H1 (cell line): ENCODE results near the gene GABBR1. TPM values are rescaled to one million over a fixed set of nuclear protein-coding genes. Genes with fewer than 3 reads are reported as not detected.

Source experiments
- CTCF ChIA-PET: fragments of 300-600 bp; sonication (Branson Sonifier 250); formaldehyde crosslinking; loops from one replicate; lab custom pipeline; 2021; ENCODE audit not compliant: partially characterized antibody; lab: Charles Lee
- POLR2A ChIA-PET: fragments of 300-600 bp; sonication (Branson Sonifier 250); formaldehyde crosslinking; loops from one replicate; lab custom pipeline; 2021; ENCODE audit warnings: inconsistent platforms; ENCODE audit not compliant: partially characterized antibody; lab: Charles Lee
- DNase-seq, 2 experiments: peaks; one replicate each; pipeline versions ENCODE4 v3.0.0 to v3.0.0-alpha.2; 2010 to 2022; ENCODE audit warnings: low spot score in 2 of 2, low read depth in 1 of 2, mixed read lengths in 1 of 2
- FAIRE-seq: peaks from 2 replicates; lab custom pipeline; 2011; peaks lifted over from hg19 to GRCh38; lab: Jason Lieb, UNC
- H2AFZ ChIP-seq: 2 replicates; pipeline ENCODE4 v1.8.1; 2012; ENCODE audit warnings: low read length, inconsistent platforms
- H2AK5ac ChIP-seq: 2 replicates; pipeline ENCODE4 v1.6.1; 2013; ENCODE audit warnings: low read depth, low read length
- H2BK120ac ChIP-seq: replicated peaks from 2 replicates; pipeline ENCODE3; 2013; ENCODE audit warnings: low read depth, low read length, inconsistent platforms
- H2BK12ac ChIP-seq: 2 replicates; pipeline ENCODE4 v1.6.1; 2013; ENCODE audit warnings: low read depth, low read length
- H2BK15ac ChIP-seq: 2 replicates; pipeline ENCODE4 v1.6.1; 2013; ENCODE audit warnings: low read length
- H2BK20ac ChIP-seq: 2 replicates; pipeline ENCODE4 v1.6.1; 2013; ENCODE audit warnings: low read length
- H2BK5ac ChIP-seq: 2 replicates; pipeline ENCODE4 v1.6.1; 2013; ENCODE audit warnings: low read depth, low read length
- H3K14ac ChIP-seq: 2 replicates; pipeline ENCODE4 v1.6.1; 2013; ENCODE audit warnings: inconsistent platforms; ENCODE audit not compliant: insufficient read length
- H3K18ac ChIP-seq: 2 replicates; pipeline ENCODE4 v1.6.1; 2013; ENCODE audit warnings: low read length; ENCODE audit errors: extremely low read depth
- H3K23ac ChIP-seq: 2 replicates; pipeline ENCODE4 v1.6.1; 2013; ENCODE audit warnings: inconsistent platforms; ENCODE audit not compliant: insufficient read length
- H3K23me2 ChIP-seq: 2 replicates; pipeline ENCODE4 v1.6.1; 2013; ENCODE audit warnings: low read depth, low read length
- H3K27ac ChIP-seq: 2 replicates; pipeline ENCODE4 v1.6.1; 2011; ENCODE audit warnings: low read depth, low read length, inconsistent platforms
- H3K27me3 ChIP-seq, 4 experiments: replicated peaks in 1 of 4; 1 replicate in 1 of 4; 2 replicates in 3 of 4; pipeline versions ENCODE4 v1.6.1 to v1.8.1; 2011 to 2013; ENCODE audit warnings: low read length in 3 of 4, mild to moderate bottlenecking in 3 of 4, inconsistent platforms in 2 of 4, mixed read lengths in 2 of 4, moderate library complexity in 1 of 4; ENCODE audit not compliant: control insufficient read depth in 3 of 4, insufficient read depth in 3 of 4; ENCODE audit errors: extremely low read depth in 1 of 4
- H3K36me3 ChIP-seq, 4 experiments: 2 replicates each; pipeline versions ENCODE4 v1.6.1 to v1.8.1; 2011 to 2013; ENCODE audit warnings: mild to moderate bottlenecking in 4 of 4, low read length in 3 of 4, moderate library complexity in 2 of 4, control low read depth in 1 of 4, inconsistent platforms in 1 of 4; ENCODE audit not compliant: insufficient read depth in 4 of 4, control insufficient read depth in 2 of 4
- H3K4ac ChIP-seq: replicated peaks from 2 replicates; pipeline ENCODE3; 2013; ENCODE audit warnings: low read length, low read depth, mixed read lengths, inconsistent platforms; ENCODE audit not compliant: insufficient read length
- H3K4me1 ChIP-seq, 4 experiments: replicated peaks in 1 of 4; 1 replicate in 1 of 4; 2 replicates in 3 of 4; pipeline versions ENCODE4 v1.6.1 to v1.8.1; 2011 to 2013; ENCODE audit warnings: low read length in 3 of 4, inconsistent platforms in 2 of 4, mixed read lengths in 1 of 4; ENCODE audit not compliant: insufficient read depth in 4 of 4, control insufficient read depth in 3 of 4
- H3K4me2 ChIP-seq, 2 experiments: 2 replicates each; pipeline versions ENCODE4 v1.6.1 to v1.8.1; 2011 to 2013; ENCODE audit warnings: low read depth in 2 of 2, low read length in 2 of 2, control low read depth in 1 of 2, inconsistent platforms in 1 of 2, mild to moderate bottlenecking in 1 of 2; ENCODE audit not compliant: insufficient read depth in 1 of 2
- H3K4me3 ChIP-seq, 4 experiments: fragments of 200-600, 300-600 bp in 1 of 4; sonication (generic), shearing (Covaris generic), sonication (Bioruptor Twin) in 1 of 4; 2 replicates each; pipeline versions ENCODE4 v1.5.1 to v1.8.1; 2011 to 2016; ENCODE audit warnings: low read length in 4 of 4, low read depth in 3 of 4, control low read depth in 2 of 4, inconsistent platforms in 2 of 4, mild to moderate bottlenecking in 2 of 4, mixed read lengths in 1 of 4, moderate library complexity in 1 of 4; ENCODE audit not compliant: insufficient read depth in 2 of 4; ENCODE audit errors: extremely low read depth in 1 of 4
- H3K56ac ChIP-seq: replicated peaks from 2 replicates; pipeline ENCODE3; 2013; ENCODE audit warnings: low read depth, mild to moderate bottlenecking, mixed read lengths, low read length, inconsistent platforms; ENCODE audit not compliant: insufficient read length
- H3K79me1 ChIP-seq: 2 replicates; pipeline ENCODE4 v1.6.1; 2013; ENCODE audit warnings: low read depth, low read length, control low read depth
- H3K79me2 ChIP-seq, 2 experiments: 2 replicates each; pipeline versions ENCODE4 v1.6.1 to v1.8.1; 2012 to 2013; ENCODE audit warnings: low read length in 2 of 2, mild to moderate bottlenecking in 2 of 2, inconsistent platforms in 1 of 2; ENCODE audit not compliant: insufficient read depth in 2 of 2, control insufficient read depth in 1 of 2
- H3K9ac ChIP-seq, 4 experiments: replicated peaks in 1 of 4; 1 replicate in 1 of 4; 2 replicates in 3 of 4; pipeline versions ENCODE4 v1.6.1 to v1.8.1; 2011 to 2013; ENCODE audit warnings: low read depth in 3 of 4, low read length in 3 of 4, control low read depth in 2 of 4, mild to moderate bottlenecking in 2 of 4, moderate library complexity in 2 of 4, inconsistent platforms in 1 of 4; ENCODE audit errors: extremely low read depth in 1 of 4
- H3K9me3 ChIP-seq, 2 experiments: 2 replicates each; pipeline versions ENCODE4 v1.6.1 to v1.8.1; 2012 to 2013; ENCODE audit warnings: mild to moderate bottlenecking in 2 of 2, moderate library complexity in 2 of 2, control low read depth in 1 of 2, inconsistent platforms in 1 of 2, low read depth in 1 of 2, low read length in 1 of 2, mixed read lengths in 1 of 2; ENCODE audit not compliant: insufficient read depth in 2 of 2
- H4K20me1 ChIP-seq, 2 experiments: replicated peaks in 1 of 2; 2 replicates each; pipeline versions ENCODE3 to v1.8.1; 2011 to 2013; ENCODE audit warnings: inconsistent platforms in 2 of 2, low read length in 2 of 2, mild to moderate bottlenecking in 1 of 2; ENCODE audit not compliant: insufficient read depth in 2 of 2, control insufficient read depth in 1 of 2
- H4K5ac ChIP-seq: 2 replicates; pipeline ENCODE4 v1.6.1; 2013; ENCODE audit warnings: low read length, low read depth, mixed read lengths, inconsistent platforms; ENCODE audit not compliant: insufficient read length
- H4K8ac ChIP-seq: 2 replicates; pipeline ENCODE4 v1.8.0; 2013; ENCODE audit warnings: mild to moderate bottlenecking, moderate library complexity, low read length, inconsistent platforms; ENCODE audit not compliant: insufficient read depth; ENCODE audit errors: extremely low read depth
- H4K91ac ChIP-seq: replicated peaks from 2 replicates; pipeline ENCODE3; 2013; ENCODE audit warnings: low read length, mixed read lengths, inconsistent platforms; ENCODE audit not compliant: insufficient read length
- CBX8 ChIP-seq: fragments of 300-800, 300-1000 bp; sonication (generic); IDR thresholded peaks from 2 replicates; pipeline ENCODE4 v1.7.1; 2016; ENCODE audit warnings: low read depth, low read length, borderline replicate concordance
- CHD1 ChIP-seq: IDR thresholded peaks from 2 replicates; pipeline ENCODE4 v1.6.1; 2012; ENCODE audit warnings: low read depth, low read length, improper control_type of control experiment
- CHD2 ChIP-seq: IDR thresholded peaks from 2 replicates; pipeline ENCODE4 v1.6.1; 2012; ENCODE audit warnings: low read length, improper control_type of control experiment
- CREB1 ChIP-seq: IDR thresholded peaks from 2 replicates; pipeline ENCODE4 v1.6.1; 2012; ENCODE audit warnings: inconsistent platforms
- CTCF ChIP-seq, 3 experiments: IDR thresholded peaks; 1 replicate in 2 of 3; 2 replicates in 1 of 3; pipeline versions ENCODE4 v1.5.1 to v1.6.1; 2011; ENCODE audit warnings: low read length in 3 of 3, mild to moderate bottlenecking in 3 of 3, inconsistent platforms in 2 of 3, low read depth in 1 of 3, moderate library complexity in 1 of 3; ENCODE audit not compliant: insufficient read depth in 1 of 3; ENCODE audit errors: control extremely low read depth in 1 of 3
- POLR2A ChIP-seq, 2 experiments: IDR thresholded peaks; 1 replicate in 1 of 2; 2 replicates in 1 of 2; pipeline ENCODE4 v1.6.1; 2011; ENCODE audit warnings: low read depth in 2 of 2, low read length in 2 of 2, mild to moderate bottlenecking in 2 of 2; ENCODE audit errors: control extremely low read depth in 1 of 2
- TBP ChIP-seq: IDR thresholded peaks from 2 replicates; pipeline ENCODE4 v1.6.1; 2011; ENCODE audit warnings: low read depth, low read length, improper control_type of control experiment
- TCF12 ChIP-seq: IDR thresholded peaks from 2 replicates; pipeline ENCODE4 v1.6.1; 2011; ENCODE audit warnings: low read depth, mild to moderate bottlenecking, low read length
- WGBS, 2 experiments: shearing (Covaris generic) in 1 of 2; methylation state at CpG; one replicate each; pipeline versions ENCODE4 v1.1.6 to v1.1.7; 2013 to 2015; ENCODE audit warnings: low lambda C conversion rate in 2 of 2, mixed read lengths in 2 of 2, inconsistent platforms in 1 of 2, low coverage in 1 of 2, missing lambda C conversion rate in 1 of 2; ENCODE audit not compliant: insufficient replicate concordance in 2 of 2, insufficient coverage in 1 of 2, insufficient read length in 1 of 2; ENCODE audit errors: extremely low coverage in 1 of 2, missing lambda C conversion rate in 1 of 2; 5-methylcytosine and 5-hydroxymethylcytosine counted together
- polyA plus RNA-seq, 7 experiments: library from polyadenylated mRNA; depleted of rRNA in 3 of 7; stranded (reverse) in 5 of 7; unstranded in 2 of 7; fragments of >200 nt in 5 of 7; fragments of 200-250 nt in 2 of 7; gene quantifications; 1 replicate in 5 of 7; 2 replicates in 1 of 7; 4 replicates in 1 of 7; pipeline versions ENCODE4 v1.2.1 to v1.2.3, GENCODE V29; 2011 to 2013; ENCODE audit warnings: missing spikeins in 2 of 7, mixed read lengths in 2 of 7
- total RNA-seq: library from RNA; stranded (reverse); fragmentation: NEBNext Ultra II Directional; extraction: Animal tissue kit (Norgen Biotek cat#: 25700); gene quantifications from 2 replicates; pipeline ENCODE4 v1.2.1, GENCODE V29; 2021

GABBR1 gene
- total and polyA plus RNA-seq, 2 of the 8 experiments (the other 6 are each of a cell fraction or from before 2014, with no cell fraction given), result 75.9 to 78.3 TPM

DNA sequence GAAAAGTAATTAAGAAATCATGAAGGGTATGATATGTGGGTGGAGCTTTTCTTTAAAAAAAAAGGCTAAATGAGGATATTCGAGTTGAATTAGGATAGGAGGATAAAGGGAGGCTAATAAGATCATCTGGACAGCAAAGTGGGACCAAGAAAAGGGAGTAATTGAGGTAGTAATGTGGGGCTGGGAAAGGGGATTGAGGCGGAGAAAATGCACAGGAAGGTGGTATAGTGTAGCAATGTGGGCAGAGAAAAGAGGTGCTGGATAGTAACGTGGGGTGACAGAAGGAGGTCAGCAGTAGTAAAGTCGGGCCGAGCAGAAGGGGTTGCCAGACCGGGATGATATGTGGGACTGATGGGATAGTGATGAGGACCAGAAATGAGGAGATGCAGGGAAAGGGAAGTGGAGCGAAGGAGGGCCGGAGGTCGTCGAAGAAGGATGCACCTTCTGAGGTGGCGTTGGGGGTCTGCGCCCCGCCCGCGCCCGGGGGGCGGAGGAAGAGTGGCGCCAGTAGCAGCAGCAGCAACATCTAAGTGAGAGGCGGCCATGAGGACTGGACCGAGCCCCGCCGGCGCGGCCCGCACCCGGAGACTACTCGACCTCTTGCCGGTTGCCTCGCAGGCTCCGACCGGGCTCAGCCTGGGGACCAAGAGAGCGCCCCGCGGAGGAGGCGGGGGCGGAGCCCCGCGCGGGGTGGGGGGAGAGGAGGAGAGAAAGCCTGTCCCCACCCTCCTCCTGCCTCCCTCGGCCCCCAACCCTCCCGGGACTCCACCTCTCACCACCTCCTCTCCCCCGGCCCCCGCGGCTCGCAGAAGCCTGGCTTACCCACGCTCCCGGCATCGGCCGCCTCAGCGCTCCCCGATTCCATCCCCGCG, 887 bp downstream of the GABBR1 start:
- Histone ChIP-seq H3K9me3 (no peaks in the 10 kb centered on the region), H3K4me1 (peaks cover 4 to 23% (median 14%) of the 10 kb centered on the region in 4 experiments), H2BK15ac (peak overlapping the region; percentile 81; the same call in 1 of the 2 replicates), H3K9ac (peak overlapping the region in 3 of 4 experiments; percentile 14 to 62 (median 26); a peak in 2 of 7 replicates), H3K27ac (no peak overlapping the region), H3K4me3 (peak overlapping the region; percentile 67 to 84 (median 70)), H4K91ac (peak overlapping the region; percentile 49), H3K36me3 (no peaks in the 10 kb centered on the region; a peak in 1 of 8 replicates), H2BK20ac (no peak overlapping the region), H4K8ac (no peak overlapping the region), H3K56ac (no peak overlapping the region), H2AK5ac (peak overlapping the region; percentile 53; the same call in 1 of the 2 replicates), H3K18ac (peak overlapping the region; percentile 83), H4K20me1 (peaks cover 0 to 8% of the 10 kb centered on the region in 2 experiments), H3K4ac (peak overlapping the region; percentile 55), H2BK12ac (no peak overlapping the region; the same call in 1 of the 2 replicates), H3K79me1 (0 out of 2 replicates have a peak, but pooled peaks cover 2% of the 10 kb centered on the region), H2BK5ac (peak overlapping the region; percentile 81; the same call in 1 of the 2 replicates), H3K23me2 (peaks cover 32% of the 10 kb centered on the region), H2AFZ (no peak overlapping the region), H3K27me3 (no peaks in the 10 kb centered on the region), H3K4me2 (peak overlapping the region; percentile 93), H3K79me2 (peaks cover 3 to 44% of the 10 kb centered on the region in 2 experiments; a peak in 3 of 4 replicates), H2BK120ac (no peak overlapping the region), H3K23ac (no peak overlapping the region), H4K5ac (no peak overlapping the region), H3K14ac (no peak overlapping the region)
- 0% methylated on average over 18 of the region's 53 CpGs; no CpG with 5 or more reads in 1 of the 2 experiments for WGBS, 2 experiments
- POLR2A ChIA-PET, result interaction anchor here (0.6 to 2.0 kb wide), 12 partner anchors 8 to 333 kb away, joined by 3 to 19 read pairs (median 6); no protein-coding TSS in a partner anchor
- DNase-seq (peak in 1 of 2 experiments; percentile 81), FAIRE-seq (no peak)
- CTCF ChIA-PET, result interaction anchor here (2.1 to 33.1 kb wide), 3 partner anchors 24 to 65 kb away, joined by 8 to 658 read pairs (median 8); partner anchors contain the start of gene MOG
- TF ChIP-seq TBP (no peak), CHD2 (no peak), CTCF (IDR thresholded peaks at IDR 0.05; ENCODE audit: control extremely low read depth in 1 of 3, insufficient read depth in 1 of 3, low read depth in 1 of 3, low read length in 3 of 3) (no peak), CBX8 (no peak), CREB1 (no peak), POLR2A (IDR thresholded peaks at IDR 0.05; ENCODE audit: control extremely low read depth in 1 of 2, low read depth in 2 of 2, low read length in 2 of 2) (peak in 1 of 2 experiments; percentile 41; a peak in 1 of 3 replicates), CHD1 (no peak), TCF12 (no peak)
